ENCODE measurements around the gene LRRFIP1. TPM values are rescaled to one million over a fixed set of nuclear protein-coding genes. Genes with fewer than 3 reads are reported as not detected.

Gene LRRFIP1
- total and polyA plus RNA-seq, 2 of the 13 experiments (the other 11 are each of a cell fraction or from before 2014, with no cell fraction given), result 15.9 to 40.5 TPM

GRCh38 chr2:237590272-237591140 lies 36.9 kb upstream of the LRRFIP1 start, which contains the start of gene RAB17 (continued):
- no peak for TF ChIP-seq ZNF562 (CRISPR knock-in tag; IDR thresholded peaks at IDR 0.05; ENCODE audit: borderline replicate concordance)
- peak; percentile 67; the same call in 1 of the 2 replicates for TF ChIP-seq FOXK2 (IDR thresholded peaks at IDR 0.05)
- peak; percentile 86 for TF ChIP-seq MLX (CRISPR knock-in tag; IDR thresholded peaks at IDR 0.05)
- TF ChIP-seq ZNF3 (CRISPR knock-in tag; IDR thresholded peaks at IDR 0.05), result peak; percentile 27; the same call in 1 of the 2 replicates
- no peak; the same call in 1 of the 2 replicates for TF ChIP-seq ZNF138 (CRISPR knock-in tag; IDR thresholded peaks at IDR 0.05; ENCODE audit: low read depth)
- TF ChIP-seq MXI1 (IDR thresholded peaks at IDR 0.05; ENCODE audit: borderline replicate concordance, low read depth, low read length), result peak; percentile 46; the same call in 1 of the 3 replicates
- TF ChIP-seq, protein P1, sequence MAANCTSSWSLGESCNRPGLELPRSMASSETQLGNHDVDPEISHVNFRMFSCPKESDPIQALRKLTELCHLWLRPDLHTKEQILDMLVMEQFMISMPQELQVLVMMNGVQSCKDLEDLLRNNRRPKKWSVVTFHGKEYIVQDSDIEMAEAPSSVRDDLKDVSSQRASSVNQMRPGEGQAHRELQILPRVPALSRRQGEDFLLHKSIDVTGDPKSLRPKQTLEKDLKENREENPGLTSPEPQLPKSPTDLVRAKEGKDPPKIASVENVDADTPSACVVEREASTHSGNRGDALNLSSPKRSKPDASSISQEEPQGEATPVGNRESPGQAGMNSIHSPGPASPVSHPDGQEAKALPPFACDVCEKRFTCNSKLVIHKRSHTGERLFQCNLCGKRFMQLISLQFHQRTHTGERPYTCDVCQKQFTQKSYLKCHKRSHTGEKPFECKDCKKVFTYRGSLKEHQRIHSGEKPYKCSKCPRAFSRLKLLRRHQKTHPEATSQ (CRISPR knock-in tag; IDR thresholded peaks at IDR 0.05; ENCODE audit: borderline replicate concordance), result peak; percentile 46; the same call in 1 of the 2 replicates
- no peak for TF ChIP-seq NR1H2 (CRISPR knock-in tag; IDR thresholded peaks at IDR 0.05; ENCODE audit: borderline replicate concordance, low read depth)
- TF ChIP-seq RELA (CRISPR knock-in tag; IDR thresholded peaks at IDR 0.05), result no peak
- TF ChIP-seq ZNF749 (CRISPR knock-in tag; IDR thresholded peaks at IDR 0.05; ENCODE audit: borderline replicate concordance), result 0 out of 2 replicates have a peak, but pooled peaks have one; percentile 57
- peak; percentile 89; the same call in 1 of the 2 replicates for TF ChIP-seq ZNF510 (CRISPR knock-in tag; IDR thresholded peaks at IDR 0.05; ENCODE audit: low read depth)
- no peak for TF ChIP-seq ISX (CRISPR knock-in tag; conservative IDR thresholded peaks at IDR 0.05)
- peak; percentile 86 for TF ChIP-seq ZZZ3 (CRISPR knock-in tag; IDR thresholded peaks at IDR 0.05; ENCODE audit: borderline replicate concordance)
- TF ChIP-seq SMAD3 (CRISPR knock-in tag; IDR thresholded peaks at IDR 0.05), result peak; percentile 85
- peak; percentile 44; the same call in 1 of the 2 replicates for TF ChIP-seq NFIC (IDR thresholded peaks at IDR 0.05; ENCODE audit: low read length)
- peak; percentile 66; the same call in 1 of the 2 replicates for TF ChIP-seq ZNF124 (CRISPR knock-in tag; IDR thresholded peaks at IDR 0.05)
- TF ChIP-seq ZNF615 (CRISPR knock-in tag; IDR thresholded peaks at IDR 0.05; ENCODE audit: borderline replicate concordance), result peak; percentile 71
- TF ChIP-seq GPN1 (CRISPR knock-in tag; IDR thresholded peaks at IDR 0.05; ENCODE audit: borderline replicate concordance), result no peak
- no peak for TF ChIP-seq ZNF20 (CRISPR knock-in tag; IDR thresholded peaks at IDR 0.05)
- peak; percentile 99; the same call in 1 of the 2 replicates for TF ChIP-seq ZNF788 (CRISPR knock-in tag; IDR thresholded peaks at IDR 0.05; ENCODE audit: borderline replicate concordance)
- peak; percentile 93 for TF ChIP-seq ZMYM3 (CRISPR knock-in tag; IDR thresholded peaks at IDR 0.05)
- peak; percentile 69 for TF ChIP-seq ZNF768 (CRISPR knock-in tag; IDR thresholded peaks at IDR 0.05)
- TF ChIP-seq, protein P2, sequence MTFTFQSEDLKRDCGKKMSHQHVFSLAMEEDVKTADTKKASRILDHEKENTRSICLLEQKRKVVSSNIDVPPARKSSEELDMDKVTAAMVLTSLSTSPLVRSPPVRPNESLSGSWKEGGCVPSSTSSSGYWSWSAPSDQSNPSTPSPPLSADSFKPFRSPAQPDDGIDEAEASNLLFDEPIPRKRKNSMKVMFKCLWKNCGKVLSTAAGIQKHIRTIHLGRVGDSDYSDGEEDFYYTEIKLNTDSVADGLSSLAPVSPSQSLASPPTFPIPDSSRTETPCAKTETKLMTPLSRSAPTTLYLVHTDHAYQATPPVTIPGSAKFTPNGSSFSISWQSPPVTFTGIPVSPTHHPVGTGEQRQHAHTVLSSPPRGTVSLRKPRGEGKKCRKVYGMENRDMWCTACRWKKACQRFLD (CRISPR knock-in tag; IDR thresholded peaks at IDR 0.05; ENCODE audit: borderline replicate concordance), result no peak
- TF ChIP-seq ZNF761 (CRISPR knock-in tag; conservative IDR thresholded peaks at IDR 0.05), result no peak; the same call in 1 of the 2 replicates
- no peak for TF ChIP-seq GPBP1L1 (CRISPR knock-in tag; IDR thresholded peaks at IDR 0.05)
- TF ChIP-seq PAF1 (CRISPR knock-in tag; IDR thresholded peaks at IDR 0.05), result 0 out of 2 replicates have a peak, but pooled peaks have one; percentile 22
- peak; percentile 85 for TF ChIP-seq ELF3 (CRISPR knock-in tag; IDR thresholded peaks at IDR 0.05)

All from HepG2 (cell line).